Inferior parietal cortex (tissue), 1 donor: ENCODE data around the gene GPR55.
"Not testable (repeated sequence)": the region's sequence is repeated elsewhere in the genome, so short reads cannot be mapped to it uniquely, and the experiment has no call there.

Experiments
- DNase-seq: peaks from one replicate; pipeline ENCODE4 v3.0.0-alpha.2; 2016; ENCODE audit errors: extremely low spot score

Gene GPR55

DNA sequence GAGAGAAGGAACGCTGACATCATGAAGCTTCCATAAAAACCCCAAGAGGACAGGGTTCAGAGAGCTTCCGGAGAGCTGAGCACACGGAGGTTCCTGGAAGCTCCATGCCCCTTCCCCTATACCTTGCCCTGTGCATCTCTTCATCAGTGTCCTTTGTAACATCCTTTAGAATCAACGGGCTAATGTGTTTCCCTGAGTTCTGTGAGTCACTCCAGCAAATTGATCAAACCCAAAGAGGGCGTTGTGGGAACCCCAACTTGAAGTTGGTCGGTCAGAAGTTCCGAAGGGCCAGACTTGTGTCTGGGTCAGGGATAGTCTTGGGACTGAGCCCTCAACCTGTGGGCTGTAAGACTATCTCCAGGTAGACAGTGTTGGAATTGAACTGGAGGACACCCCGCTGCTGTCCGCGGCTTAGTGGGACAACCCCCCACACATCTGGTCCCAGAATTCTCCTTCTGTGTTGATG is 25.9 kb upstream of the GPR55 start:
- DNase-seq, result no peak

DNA sequence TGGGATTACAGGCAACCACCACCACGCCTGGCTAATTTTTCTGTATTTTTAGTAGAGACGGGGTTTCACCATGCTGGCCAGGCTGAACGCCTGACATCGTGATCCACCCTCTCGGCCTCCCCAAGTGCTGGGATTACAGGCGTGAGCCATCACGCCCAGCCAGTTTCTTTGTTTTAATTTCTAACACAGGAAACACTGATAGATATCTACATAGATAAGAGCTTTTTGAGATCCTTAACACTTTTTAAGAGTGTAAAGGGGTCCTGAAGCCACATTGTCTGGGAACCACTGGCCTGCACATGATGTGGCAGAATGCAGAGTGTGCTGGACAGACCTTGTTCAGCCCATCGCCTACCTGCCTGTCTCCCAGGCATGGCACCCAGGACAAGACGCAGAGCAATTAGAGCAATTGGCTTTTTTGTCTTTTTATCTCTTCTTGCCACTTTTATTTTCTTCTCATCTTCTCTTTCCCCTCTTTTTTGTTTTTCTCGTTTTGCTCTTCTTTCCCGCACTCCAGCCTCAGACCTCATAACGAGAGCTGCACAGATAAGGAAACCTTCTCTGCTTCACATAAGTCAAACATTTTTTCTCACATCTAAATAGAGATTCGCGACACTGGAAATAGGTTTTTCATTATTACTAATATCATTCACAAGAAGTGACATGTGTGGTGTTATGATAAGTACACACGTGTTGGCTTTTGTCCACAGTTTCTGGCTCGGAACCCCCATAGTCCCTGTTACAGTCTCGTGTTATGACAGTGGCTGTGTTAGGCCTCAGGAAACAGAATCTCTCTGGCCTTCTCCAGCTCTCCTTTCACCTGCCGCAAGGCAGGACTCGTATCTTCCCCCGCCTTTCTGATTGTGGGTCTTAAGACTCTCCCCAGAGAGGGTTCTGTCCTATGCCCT is 25.2 kb upstream of the GPR55 start:
- DNase-seq, result no peak

DNA sequence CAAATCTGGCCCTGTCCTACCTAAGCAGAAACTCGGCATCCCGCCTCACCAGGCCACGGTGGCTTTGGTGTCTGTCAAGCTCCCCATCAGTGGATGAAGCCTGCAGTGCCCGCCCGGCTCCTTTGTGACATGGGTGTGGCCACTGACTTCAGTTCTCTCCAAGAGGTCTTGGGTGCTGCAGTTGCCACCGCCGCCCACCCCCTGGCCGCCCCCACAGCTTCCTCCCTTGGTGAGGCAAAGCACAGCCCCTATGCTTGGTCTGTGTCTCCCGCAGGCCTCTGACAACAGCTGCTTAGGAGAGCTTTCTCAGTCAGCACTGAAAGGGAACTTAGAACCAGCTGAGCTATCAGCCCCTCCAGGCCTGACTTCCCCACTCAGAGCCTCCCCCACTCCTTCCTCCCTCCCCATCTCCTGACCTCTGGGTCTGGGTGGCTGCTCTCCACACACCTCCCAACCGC is 22.9 kb upstream of the GPR55 start:
- no peak for DNase-seq

DNA sequence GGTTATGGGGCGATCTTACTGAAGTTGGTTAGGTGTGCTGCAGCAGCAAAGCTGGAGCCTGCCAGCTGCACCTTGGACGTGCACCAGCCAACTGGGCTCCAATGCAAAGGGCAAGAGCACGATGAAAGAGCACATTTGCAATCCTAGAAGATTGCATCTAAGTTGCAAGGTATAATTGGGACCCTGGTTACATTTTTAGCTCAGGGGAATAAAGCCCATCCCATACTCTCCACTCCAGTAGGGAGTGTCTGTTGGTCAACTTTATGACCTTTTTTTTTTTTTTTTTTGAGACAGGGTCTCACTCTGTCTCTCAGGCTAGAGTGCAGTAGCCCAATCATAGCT is 22.2 kb upstream of the GPR55 start:
- no peak for DNase-seq

DNA sequence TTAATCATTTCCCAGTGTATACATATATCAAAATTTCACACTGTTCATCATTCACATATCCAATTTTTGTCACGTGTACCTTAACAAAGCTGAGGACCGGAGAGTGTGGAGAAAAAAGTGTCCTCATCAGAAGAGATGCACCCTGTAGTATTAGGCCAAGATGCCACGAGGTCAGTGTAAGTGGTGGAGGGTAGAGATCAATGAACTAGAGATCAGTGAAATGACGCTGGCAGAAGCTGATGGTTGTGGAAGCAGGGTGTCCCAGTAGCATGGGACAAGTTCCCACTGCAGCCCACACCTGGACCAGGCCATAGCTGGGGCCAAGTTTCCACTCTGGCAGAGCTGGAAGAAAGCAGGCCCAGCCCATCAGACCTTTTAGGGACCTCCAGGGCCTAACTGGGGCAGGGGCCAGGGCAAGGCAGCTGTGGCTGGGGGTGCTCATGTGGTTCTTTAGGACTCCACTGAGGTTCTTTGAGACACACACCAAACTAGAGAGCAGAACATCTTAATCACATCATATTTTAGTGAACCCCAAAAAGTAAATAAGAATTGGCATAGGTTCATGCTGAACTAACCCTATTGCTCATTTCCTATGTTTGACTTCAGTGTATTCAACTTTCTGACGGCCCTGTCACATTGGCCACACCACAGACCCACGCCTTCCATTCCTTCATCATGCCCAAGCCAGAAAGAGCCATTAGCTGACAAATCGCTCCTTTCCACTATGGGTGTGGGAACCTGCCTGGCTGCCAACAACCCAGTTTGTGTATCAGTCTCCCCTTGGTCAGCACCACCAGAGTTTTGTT is 21.6 kb upstream of the GPR55 start:
- DNase-seq, result no peak

DNA sequence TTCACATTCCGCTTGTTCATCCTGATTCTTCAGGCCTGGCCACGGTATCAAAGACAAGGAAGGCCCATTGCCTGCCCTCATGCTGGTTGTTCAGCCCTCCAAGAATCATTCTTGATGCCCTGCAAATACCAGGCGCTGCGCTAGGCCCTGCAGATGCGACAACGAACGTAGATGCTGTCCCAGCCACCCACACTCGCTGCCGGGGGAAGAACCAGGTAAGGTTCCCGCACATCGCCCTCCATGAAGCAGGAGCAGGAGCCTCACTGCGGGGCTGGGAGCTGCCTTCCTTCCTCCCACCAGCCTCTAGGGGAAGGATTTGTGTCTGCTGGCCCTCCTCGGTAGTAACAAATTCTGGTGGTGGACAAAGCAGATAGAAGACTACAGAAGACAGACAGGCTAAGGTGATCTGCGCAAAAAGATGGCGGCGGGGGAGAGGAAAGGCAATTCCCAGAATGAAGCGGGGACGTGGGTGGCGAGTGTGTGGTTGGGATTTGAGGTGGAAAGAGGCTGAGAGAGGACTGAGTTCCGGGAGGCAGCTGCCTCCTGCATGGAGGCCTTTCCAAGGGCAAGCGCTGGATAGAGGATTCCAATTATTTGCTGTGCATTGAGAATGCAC is 19.8 kb upstream of the GPR55 start:
- DNase-seq, result no peak

DNA sequence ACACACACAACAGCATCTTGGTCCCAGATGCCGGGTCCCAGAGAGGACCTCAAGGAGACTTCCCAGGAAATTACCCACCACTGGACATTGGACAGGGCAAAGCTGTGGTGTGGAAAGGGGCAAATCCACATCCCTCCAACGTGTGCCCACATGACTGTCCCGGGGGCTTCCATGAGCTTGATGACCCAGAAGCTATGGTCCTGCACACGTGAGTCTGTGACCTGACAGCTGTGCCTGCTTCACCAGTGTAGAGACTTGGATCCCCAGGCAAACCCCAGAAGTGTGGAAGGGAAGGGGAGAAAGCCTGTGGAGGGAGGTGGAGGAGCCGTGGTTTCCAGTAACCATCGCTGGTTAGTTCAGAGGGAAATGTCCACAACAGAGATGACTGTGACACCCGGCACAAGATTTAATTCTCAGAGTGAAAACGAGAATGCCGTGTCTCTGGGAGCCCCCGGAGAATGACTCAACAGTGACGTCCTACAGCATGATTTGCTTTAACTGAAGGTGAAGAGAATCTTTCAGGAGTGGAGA is 19.1 kb upstream of the GPR55 start:
- DNase-seq, result no peak

DNA sequence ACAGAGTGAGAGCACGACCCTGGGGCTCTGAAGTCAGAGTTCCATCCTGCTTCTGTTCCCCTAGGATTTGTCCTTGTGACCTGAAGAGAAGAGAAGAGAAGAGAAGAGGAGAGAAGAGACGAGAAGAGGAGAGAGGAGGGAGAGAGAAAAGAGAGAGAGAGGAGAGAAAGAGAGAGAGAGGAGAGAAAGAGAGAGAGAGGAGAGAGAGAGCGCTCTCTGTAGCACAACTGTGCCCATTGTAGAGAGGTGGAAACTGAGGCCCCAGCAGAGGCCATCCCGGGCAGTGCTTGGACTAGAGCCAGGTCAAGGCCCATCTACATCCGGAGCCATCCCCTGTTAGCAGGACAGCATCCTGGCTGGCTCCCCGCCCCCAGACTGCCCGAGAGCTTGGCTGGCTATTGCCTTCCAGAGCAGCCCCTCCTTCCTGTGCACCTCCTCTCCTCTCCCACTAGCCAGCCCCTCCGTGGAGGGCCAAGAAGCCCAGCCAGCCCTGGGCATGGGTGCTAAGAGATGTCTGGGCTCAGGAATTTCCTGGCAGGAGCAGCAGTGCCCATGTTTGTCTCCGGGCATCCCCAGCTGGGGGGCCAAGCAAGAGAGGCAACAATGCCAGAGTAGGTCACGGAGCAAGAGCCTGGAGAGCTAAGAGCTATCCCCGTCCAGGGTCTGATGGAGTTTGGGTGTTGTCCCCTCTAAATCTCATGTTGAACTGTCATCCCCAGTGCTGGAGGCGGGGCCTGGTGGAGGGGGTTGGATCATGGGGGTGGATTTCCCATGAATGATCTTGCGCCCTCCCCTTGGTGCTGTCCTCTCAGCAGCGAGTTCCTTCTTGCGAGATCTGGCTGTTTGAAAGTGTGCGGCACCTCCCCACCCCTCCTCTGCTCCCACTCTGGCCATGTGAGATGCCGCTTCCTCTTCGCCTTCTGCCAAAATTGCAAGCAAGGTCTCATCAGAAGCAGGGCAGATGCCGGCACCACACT is 18.2 kb upstream of the GPR55 start:
- DNase-seq, result no peak

DNA sequence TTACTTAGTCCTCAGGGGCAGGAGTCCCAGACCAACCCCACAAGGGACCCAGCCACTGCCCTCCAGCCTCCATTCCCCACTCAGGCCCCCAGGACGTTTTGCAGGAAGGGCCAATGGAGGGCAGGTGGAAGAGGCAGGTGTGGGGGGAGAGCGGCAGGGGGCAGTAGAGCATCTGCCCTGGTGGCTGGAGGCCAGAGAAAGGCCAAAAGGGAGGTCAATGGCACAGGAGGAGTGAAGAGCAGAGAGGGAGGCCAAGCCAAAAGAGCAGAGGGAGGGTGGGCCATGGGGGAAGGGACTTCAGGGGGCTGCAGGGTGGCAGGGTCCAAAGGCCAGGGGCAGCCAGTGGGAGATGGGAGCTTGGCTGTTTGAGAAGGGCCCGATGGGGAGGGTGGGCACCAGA is 17.3 kb upstream of the GPR55 start:
- DNase-seq, result no peak

DNA sequence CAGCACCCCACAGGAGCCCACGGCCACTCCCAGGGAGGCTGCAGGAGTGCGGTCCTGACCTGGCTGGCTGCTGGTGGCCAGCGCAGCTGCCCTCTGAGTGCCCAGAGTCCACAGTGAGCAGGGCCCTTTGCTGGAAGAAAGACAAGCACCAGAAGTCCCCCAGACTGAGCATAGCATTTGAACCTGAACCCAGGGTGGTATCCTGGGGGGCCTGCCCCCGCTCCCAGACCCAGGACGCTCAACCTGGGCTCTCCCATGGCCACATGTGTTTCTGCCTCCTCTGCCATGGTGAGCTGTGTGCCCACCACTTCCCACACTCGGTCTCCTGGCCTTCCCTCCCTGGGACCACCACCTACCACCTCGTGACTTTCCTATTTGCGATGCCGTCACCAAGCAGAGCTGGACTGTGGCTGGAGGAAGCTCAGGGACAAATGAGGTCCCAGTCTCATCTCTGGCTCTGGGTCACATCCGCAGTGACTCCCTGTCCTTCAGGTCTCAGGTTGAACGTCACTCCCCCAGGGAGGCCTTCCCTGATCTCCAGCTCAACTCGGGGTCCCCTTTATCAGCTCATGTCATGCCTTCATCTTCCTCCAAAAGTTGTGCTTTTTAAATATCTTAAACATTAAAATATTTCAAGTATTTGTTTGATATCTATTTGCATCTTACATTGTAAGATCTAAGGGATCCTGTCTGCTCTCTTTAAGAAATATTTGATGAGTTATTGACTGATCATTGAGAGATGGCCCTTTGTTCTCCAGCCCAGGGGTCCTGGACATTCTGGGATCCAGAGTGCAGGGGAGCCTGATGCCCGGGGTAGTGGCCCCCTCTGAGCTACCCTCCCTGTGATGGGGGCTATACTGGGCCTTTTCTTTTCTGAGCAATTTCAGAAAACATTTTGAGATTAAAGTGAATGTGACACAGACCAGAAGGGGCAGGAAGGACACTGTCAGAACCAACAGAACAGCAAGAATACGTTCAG is 16.4 kb upstream of the GPR55 start:
- DNase-seq, result no peak

DNA sequence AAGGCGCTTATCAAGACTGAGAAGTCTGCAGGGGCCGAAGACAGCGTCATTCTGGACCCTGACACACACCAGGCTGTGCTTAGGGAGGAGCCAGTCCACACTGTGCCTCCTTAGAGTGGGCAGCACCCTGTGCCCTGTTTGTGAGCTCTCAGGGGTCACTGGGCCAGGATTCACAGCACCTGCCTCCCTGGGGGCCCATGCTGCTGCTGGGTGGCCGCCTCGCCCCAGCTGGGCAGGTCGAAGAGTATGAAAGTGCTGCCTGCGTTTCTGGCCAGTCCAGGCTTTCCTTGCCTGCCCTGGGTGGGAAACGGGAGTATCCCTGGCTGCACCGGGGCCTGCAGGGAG is 15.4 kb upstream of the GPR55 start:
- DNase-seq, result no peak

DNA sequence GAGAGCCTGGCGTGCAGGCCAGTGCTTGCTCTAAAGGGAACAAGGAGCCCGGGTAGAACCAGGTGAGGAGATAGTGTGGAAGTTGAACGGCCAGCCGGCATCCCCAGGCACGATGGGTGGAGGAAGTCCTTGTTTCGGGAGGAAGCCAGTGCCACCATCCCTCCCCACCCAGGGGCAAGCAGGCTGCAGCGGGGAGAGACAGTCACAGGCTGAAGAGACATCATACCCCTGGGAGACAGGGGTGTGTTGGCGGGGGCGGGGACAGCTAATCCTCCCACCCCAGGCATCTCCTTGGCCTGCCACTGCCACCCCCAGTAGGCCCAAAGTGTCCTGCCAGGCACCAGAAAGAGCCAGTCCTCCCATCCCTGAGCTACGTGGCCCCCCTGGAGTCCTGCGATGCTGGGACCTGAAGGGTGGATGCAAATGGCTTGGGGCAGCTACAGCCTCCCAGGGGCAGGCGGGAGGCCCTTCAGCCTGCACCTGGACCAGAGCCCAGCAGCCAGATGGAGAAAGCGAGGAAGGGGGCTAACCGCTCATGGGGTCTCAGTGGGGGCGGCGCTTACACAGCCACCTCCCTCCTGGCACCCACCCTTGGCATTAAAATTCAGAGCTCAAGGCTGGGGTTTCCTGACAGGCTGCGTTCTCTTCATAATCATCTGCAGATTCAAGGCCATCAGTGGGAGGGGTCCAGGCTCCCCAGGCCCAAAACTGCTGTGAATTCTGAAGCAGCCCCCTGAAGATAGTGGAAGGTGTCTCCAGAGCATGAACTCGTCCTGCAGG is 14.8 kb upstream of the GPR55 start:
- DNase-seq, result no peak

DNA sequence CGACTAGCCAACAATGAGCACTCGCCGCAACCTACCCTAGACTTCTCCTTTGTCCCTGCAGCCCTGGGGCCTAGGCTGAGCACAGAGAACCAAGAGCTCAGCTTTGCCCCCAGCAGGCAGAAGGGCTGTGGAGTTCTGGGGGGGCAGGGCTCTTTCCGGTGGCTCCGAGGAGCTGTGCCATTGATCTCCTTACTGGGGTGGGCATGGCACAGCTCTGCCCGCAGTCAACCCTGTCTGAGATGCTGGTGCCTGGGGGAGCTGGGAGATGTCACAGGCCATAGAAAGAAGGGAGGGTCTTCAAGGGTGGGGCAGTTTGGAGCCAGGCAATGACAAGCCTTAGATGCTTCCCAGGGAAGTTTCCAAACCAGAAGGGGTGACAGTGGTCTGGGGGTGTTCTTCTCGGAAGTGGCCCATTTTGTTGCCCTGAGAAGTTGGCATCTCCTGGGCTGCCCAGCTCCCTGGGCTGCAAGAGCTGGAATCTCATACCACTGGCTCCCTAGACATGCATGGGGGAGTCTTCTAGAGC is 14.1 kb upstream of the GPR55 start:
- DNase-seq, result no peak

DNA sequence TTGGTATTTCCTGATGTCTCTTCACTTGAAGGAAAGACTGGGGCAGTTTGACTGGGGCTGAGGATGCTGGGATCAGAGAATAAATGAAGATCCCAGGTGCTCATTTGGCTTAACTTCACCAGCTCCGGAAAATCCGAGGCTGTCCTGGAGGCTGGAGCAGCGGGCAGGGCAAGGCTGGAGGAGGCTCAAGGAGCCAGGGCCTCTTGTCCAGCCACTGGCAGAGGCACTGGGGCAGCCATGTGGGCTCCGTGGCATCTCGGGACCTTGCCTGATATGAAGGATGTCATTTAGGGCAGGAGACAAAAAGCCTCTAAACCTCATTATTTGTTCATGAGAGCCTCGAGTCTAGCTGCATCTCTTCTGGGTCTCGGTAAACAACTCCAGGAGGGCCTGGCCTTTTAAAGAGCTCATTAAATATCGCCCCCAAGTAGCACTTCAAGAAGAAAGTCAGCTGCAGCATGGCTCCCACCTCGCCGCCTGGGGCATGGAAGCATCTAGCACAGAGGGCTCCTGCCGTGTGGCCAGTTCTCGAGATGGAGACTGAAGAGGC is 13.5 kb upstream of the GPR55 start:
- DNase-seq, result no peak

DNA sequence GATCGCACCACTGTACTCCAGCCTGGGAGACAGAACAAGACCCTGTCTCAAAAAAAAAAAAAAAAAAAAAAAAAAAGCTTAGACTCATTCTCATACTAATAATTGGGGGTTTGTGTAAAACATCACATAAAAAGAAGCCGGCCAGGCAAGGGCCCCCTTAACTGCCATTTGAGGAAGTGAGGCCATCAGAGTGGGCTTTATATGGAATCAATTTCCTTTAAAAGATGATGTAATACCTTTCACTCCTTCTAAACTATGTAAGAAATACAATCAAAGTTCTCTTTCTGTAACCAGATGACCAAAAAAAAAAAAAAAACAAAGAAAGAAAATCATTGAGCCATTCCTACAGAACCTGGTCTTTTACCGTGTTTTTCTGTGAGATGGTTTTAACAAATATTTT is 13.1 kb upstream of the GPR55 start:
- DNase-seq, result no peak

DNA sequence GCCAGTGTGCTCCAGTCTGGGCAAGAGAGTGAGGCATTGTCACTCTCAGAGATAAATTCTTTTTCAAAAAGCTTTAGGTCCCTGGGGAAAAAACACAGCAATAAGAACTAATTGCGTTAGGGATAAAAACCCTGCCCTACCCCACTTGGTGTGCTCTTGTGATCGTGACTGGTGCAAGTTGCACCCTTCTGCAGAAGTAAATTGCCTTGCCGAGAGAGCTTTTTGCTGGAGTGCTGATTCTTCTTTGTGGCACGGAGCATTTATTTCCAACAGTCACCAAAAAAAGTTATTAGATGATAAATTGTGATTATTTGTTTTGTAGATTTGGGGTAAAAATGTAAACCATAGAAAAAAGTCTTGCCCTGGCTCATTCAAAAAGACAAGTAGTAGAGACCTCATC is 12.3 kb upstream of the GPR55 start:
- DNase-seq, result no peak

DNA sequence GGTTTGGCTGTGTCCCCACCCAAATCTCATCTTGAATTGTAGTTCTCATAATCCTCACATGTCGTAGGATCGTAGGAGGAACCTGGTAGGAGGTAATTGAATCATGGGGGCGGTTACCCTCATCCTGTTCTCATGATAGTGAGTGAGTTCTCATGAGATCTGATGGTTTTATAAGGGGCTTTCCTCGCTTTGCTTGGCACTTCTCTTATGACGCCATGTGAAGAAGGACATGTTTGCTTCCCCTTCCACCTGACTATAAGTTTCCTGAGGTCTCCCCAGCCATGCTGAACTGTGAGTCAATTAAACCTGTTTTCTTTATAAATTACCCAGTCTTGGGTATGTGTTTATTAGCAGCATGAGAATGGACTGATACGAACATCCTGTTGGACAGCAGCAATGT is 11.2 kb upstream of the GPR55 start:
- not testable (repeated sequence) for DNase-seq

DNA sequence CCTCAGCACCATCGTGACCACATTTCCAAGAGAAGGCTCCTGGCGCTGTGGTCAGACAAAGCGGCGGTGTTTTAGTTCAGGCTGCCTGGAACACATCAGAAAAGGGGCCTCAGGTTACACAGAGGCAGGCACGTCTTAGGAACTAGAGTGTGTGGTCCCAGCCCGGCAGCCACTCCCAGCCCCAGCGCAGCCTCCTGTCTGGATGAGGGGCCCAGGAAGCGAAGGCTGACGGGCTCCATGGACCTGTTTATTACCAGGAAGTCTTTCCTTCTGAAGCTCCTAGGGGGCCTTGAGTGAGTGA is 10.0 kb upstream of the GPR55 start:
- no peak for DNase-seq
